Lung (tissue), 16 donors: Measurements from ENCODE around the gene CIT. TPM values are rescaled to one million over a fixed set of nuclear protein-coding genes. Genes with fewer than 3 reads are reported as not detected.

Experiments
- ATAC-seq: fragments of 200-7000 bp; cut with Tn5 transposase; one replicate; pipeline ENCODE4 v1.9.1; 2020; ENCODE audit warnings: moderate number of reproducible peaks; ENCODE audit not compliant: insufficient read depth, low FRiP score
- DNase-seq, 3 donors: peaks; one replicate each; pipeline ENCODE4 v3.0.0-alpha.2; 2013 to 2017
- H3K27ac ChIP-seq, 2 donors: one replicate each; pipeline ENCODE4 v1.5.1; 2013; ENCODE audit warnings: mild to moderate bottlenecking in 2 of 2, moderate library complexity in 2 of 2, control low read depth in 1 of 2, inconsistent platforms in 1 of 2, low read depth in 1 of 2, low read length in 1 of 2
- H3K27me3 ChIP-seq, 3 donors: one replicate each; pipeline ENCODE4 v1.5.1; 2013; ENCODE audit warnings: low read length in 2 of 3; ENCODE audit not compliant: control insufficient read depth in 3 of 3, insufficient read depth in 3 of 3
- H3K36me3 ChIP-seq, 4 donors: one replicate each; pipeline ENCODE4 v1.5.1; 2013; ENCODE audit warnings: low read length in 4 of 4, mild to moderate bottlenecking in 1 of 4, moderate library complexity in 1 of 4; ENCODE audit not compliant: control insufficient read depth in 4 of 4, insufficient read depth in 4 of 4
- H3K4me1 ChIP-seq, 5 donors: one replicate each; pipeline ENCODE4 v1.5.1; 2013; ENCODE audit warnings: low read length in 5 of 5, mild to moderate bottlenecking in 2 of 5, moderate library complexity in 1 of 5; ENCODE audit not compliant: control insufficient read depth in 5 of 5, insufficient read depth in 5 of 5
- H3K4me3 ChIP-seq: one replicate; pipeline ENCODE4 v1.5.1; 2013; ENCODE audit warnings: mild to moderate bottlenecking, control low read depth, moderate library complexity
- H3K9ac ChIP-seq, 2 donors: one replicate each; pipeline ENCODE4 v1.5.1; 2013; ENCODE audit warnings: low read length in 2 of 2, control low read depth in 1 of 2; ENCODE audit not compliant: insufficient read depth in 1 of 2
- H3K9me3 ChIP-seq, 4 donors: one replicate each; pipeline ENCODE4 v1.5.1; 2013; ENCODE audit warnings: low read length in 3 of 4, mild to moderate bottlenecking in 1 of 4, moderate library complexity in 1 of 4; ENCODE audit not compliant: control insufficient read depth in 4 of 4, insufficient read depth in 3 of 4
- CTCF ChIP-seq: IDR thresholded peaks from 2 replicates; pipeline ENCODE4 v1.5.1; 2012; ENCODE audit warnings: mild to moderate bottlenecking; ENCODE audit errors: control extremely low read depth, extremely low read depth
- WGBS, 2 donors: extraction: QIAGEN DNeasy Blood & Tissue Kit; methylation state at CpG; one replicate each; pipeline ENCODE4 v1.1.7; 2013; 5-methylcytosine and 5-hydroxymethylcytosine counted together
- long read RNA-seq, 5 donors: transcript quantifications; one replicate each; lab custom pipeline, GENCODE V29; 2026
- polyA plus RNA-seq, 2 donors: library from polyadenylated mRNA; stranded (reverse); fragments of 200-250 nt; gene quantifications; one replicate each; pipeline ENCODE4 v1.2.1, GENCODE V29; 2013
- total RNA-seq, 2 donors: library from RNA; depleted of rRNA in 1 of 2; stranded (reverse); fragments of >200 nt in 1 of 2; gene quantifications; one replicate each; pipeline ENCODE4 v1.2.1, GENCODE V29; 2014 to 2021
- donor health status: control.
- donor health status: control.
- donor health status: Bipolar disorder and iron deficiency.
- donor health status: healthy.
- donor health status: DM: yes; HTN: yes; CAD: no.

CIT gene
- total RNA-seq, result 10 to 100 TPM; 22.1 to 29.3 TPM
- polyA plus RNA-seq, result 1 to 10 TPM; 5.0 to 7.7 TPM
- long read RNA-seq, donor 1, result 0 reads
- long read RNA-seq, donor 2, result 0 reads
- long read RNA-seq, donor 3, partial matches to known transcripts, result 0 of 1 reads
- long read RNA-seq, donor 3, other reads (novel, unspliced or antisense), result 0 of 1 reads
- long read RNA-seq, donor 4, result 0 reads
- long read RNA-seq, donor 5, partial matches to known transcripts, result 0 of 1 reads
- long read RNA-seq, donor 5, other reads (novel, unspliced or antisense), result 0 of 1 reads

- Histone ChIP-seq H3K9me3 (no peaks in the 10 kb centered on the region), H3K27me3 (no peaks in the 10 kb centered on the region), H3K36me3 (no peaks in the 10 kb centered on the region), H3K4me3 (peak within 1 kb of the TSS; percentile 74), H3K27ac (no peak within 1 kb of the TSS), H3K9ac (peak within 1 kb of the TSS; percentile 48 to 49), H3K4me1 (peaks cover 0 to 11% (median 3%) of the 10 kb centered on the region in 5 donors)
- 1% methylated on average over 56 of the region's 56 CpGs for WGBS, 2 donors
- no peak for TF ChIP-seq CTCF
- ATAC-seq, result peak; percentile 99
- DNase-seq, result peak; percentile 93 to 97 (median 96)
Measured at GRCh38 chr12:119876761-119877638, at the start of gene CIT. TSS of gene CIT (minus strand) at chr12:119877320. CDS start at chr12:119876168, 1,152 bp downstream.

GRCh38 chr12:119925269-119925668 lies 48.1 kb upstream of the CIT start:
- H3K27me3 ChIP-seq, result no peaks in the 10 kb centered on the region
- no peak overlapping the region for H3K4me3 ChIP-seq
- ATAC-seq, result no peak
- no peaks in the 10 kb centered on the region for H3K36me3 ChIP-seq
- H3K27ac ChIP-seq, result no peak overlapping the region
- DNase-seq, result no peak
- H3K9me3 ChIP-seq, result no peaks in the 10 kb centered on the region
- no peak for TF ChIP-seq CTCF
- no peak overlapping the region for H3K9ac ChIP-seq
- no peaks in the 10 kb centered on the region for H3K4me1 ChIP-seq

GRCh38 chr12:119920064-119920463 lies 42.9 kb upstream of the CIT start:
- Histone ChIP-seq H3K9ac (no peak overlapping the region), H3K4me1 (no peaks in the 10 kb centered on the region), H3K27ac (no peak overlapping the region), H3K9me3 (no peaks in the 10 kb centered on the region), H3K36me3 (no peaks in the 10 kb centered on the region), H3K27me3 (no peaks in the 10 kb centered on the region), H3K4me3 (no peak overlapping the region)
- no peak for DNase-seq
- no peak for ATAC-seq
- WGBS, 2 donors, result 90 to 97% methylated on average over 6 of the region's 6 CpGs
- no peak for TF ChIP-seq CTCF
